Measurements from ENCODE around the gene RABEP2. TPM values are rescaled to one million over a fixed set of nuclear protein-coding genes. Genes with fewer than 3 reads are reported as not detected.
"Not testable (repeated sequence)": the region's sequence is repeated elsewhere in the genome, so short reads cannot be mapped to it uniquely, and the experiment has no call there.

Gene RABEP2
- total RNA-seq, 2 experiments from 2014 or later = 15.4 to 17.0 TPM

DNA sequence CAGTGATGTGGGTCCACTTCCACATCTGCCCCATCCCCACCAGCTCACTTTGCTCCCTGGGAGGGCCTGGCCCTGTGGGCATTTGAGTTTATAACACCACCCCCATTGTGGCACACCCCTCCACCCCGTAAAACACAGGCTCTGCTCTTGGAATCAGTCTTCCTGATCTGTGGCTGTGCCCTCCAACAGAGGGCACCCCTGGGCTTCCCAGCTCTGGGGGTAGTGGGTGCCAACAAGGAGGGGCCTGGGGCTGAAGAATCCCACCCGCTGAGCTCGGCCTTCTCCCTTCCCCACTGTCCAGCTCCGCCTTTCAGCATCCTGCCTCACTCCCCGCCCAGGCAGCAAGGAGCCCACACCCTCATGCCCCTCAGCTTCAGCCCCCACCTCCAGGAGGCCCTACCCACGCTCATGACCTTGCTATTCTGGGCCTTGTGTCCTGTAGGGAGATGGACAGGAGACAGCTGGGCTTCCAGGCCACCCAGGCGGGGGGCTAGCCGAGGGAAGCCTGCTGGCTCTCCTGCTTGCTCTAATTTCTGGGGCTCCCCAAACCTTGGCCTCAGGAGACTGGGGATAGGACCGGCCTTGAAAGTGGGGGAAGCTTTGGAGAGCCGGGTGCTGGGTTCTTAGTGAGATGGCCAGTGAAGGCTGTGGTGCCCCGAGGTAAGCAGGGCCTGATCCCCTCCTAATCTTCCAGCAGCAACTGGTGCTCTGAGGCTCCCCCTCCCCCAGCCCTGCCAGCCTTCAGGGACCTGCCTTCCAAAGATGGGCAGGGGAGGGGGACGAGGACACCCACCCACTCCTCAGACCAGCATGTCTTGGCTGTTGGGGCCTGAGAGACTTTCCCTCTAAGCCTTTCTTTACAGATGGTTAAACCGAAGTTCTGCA, 49.7 kb downstream of the RABEP2 start:
- POLR2A ChIA-PET = no interaction called here
- CTCF ChIA-PET = interaction anchor here (1.3 to 5.3 kb wide), 2 partner anchors 11 to 69 kb away, joined by 3 to 28 read pairs; no protein-coding TSS in a partner anchor

DNA sequence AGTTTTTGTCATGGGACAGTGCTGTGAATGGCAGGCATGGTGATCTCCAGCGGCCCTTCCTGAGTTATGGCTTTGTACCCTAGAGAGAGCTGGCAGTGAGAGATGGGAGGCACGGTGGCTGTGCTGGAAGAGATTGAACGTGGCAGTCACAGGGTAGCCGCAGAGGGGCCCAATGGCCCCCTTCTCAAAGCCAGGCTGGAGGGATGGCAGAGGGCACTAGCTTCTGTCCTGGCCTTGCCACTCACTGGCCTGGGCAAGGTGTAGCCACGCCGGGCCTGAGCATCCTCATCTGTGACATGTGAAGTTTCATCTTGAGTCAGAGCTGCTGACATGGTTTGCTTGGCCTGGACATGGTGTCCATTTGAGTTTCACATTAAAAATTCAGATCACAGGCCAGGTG, 50.6 kb downstream of the RABEP2 start:
- POLR2A ChIA-PET = interaction anchor here (0.5 kb wide), 1 partner anchor 66 kb away, joined by 12 read pairs; no protein-coding TSS in a partner anchor
- CTCF ChIA-PET = interaction anchor here (0.5 to 5.3 kb wide), 6 partner anchors 9 to 70 kb away, joined by 3 to 28 read pairs (median 4); no protein-coding TSS in a partner anchor

DNA sequence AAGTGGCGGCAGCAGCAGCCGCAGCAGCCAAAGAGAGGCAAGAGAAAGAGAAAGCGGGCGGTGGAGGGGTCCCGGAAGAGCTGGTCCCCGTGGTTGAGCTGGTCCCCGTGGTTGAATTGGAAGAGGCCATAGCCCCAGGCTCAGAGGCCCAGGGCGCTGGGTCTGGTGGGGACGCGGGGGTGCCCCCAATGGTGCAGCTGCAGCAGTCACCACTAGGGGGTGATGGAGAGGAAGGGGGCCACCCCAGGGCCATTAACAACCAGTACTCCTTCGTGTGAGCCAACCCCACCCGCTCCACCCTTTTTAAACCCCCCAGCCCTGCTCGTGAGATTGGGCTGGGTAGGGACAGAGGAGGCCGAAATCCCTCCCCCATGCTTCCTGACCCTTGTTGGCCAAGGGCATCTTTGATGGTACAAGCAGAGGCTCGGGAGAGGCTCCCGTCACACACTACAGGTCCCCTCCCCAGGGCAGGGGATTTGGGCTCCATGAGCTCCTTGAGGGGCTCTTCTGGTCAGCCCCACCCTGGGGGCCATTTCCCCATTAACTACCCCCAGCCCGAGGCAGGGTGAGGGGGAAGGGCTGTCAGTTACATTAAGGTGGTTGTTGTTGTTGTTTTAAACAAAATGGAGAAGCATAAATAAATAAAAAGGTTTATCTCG, 51.4 kb downstream of the RABEP2 start:
- ChIA-PET CTCF (interaction anchor here (0.5 to 5.3 kb wide), 7 partner anchors 9 to 71 kb away, joined by 3 to 28 read pairs (median 4); no protein-coding TSS in a partner anchor), POLR2A (interaction anchor here (1.3 kb wide), 1 partner anchor 11 kb away, joined by 4 read pairs; no protein-coding TSS in a partner anchor)

DNA sequence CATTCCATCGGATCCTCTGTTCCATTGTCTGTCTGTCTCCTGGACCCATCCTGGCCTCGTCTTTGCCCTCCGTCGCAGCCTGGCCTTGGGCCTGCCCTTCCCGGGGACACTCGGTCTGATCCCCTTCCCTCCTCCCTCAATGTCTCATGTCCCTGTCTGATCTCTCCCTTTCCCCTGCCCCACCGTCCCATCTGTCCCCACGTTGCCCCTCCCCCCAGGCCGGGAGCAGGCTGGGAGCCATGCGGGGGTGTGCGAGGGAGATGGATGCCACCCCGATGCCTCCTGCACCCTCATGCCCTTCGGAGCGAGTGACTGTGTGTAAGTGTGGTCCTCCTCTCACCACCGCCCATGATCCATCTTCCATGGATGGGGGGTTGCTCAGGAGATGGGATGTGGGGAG, 52.1 kb downstream of the RABEP2 start:
- CTCF ChIA-PET = interaction anchor here (0.6 to 5.3 kb wide), 6 partner anchors 8 to 101 kb away, joined by 3 to 28 read pairs (median 5); no protein-coding TSS in a partner anchor
- POLR2A ChIA-PET = interaction anchor here (1.3 kb wide), 1 partner anchor 10 kb away, joined by 4 read pairs; no protein-coding TSS in a partner anchor

DNA sequence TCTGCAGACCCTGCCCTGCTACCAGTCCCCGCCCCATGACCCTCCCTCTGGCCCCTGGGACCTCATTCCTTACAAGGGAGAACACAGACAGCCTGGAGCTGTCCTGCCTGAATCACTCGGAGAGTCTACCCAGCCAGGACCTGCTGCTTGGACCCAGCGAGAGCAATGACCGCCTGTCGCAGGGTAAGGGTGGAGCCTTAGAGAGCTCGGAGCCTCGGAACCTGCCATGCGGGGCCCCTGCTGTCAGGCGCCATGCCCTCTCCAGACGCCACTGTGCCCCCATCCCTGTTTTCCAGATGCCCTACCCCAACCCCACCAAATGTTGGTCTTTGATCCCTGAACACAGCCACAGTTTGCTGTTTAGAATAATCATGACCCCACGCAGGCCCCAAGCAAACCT, 55.8 kb downstream of the RABEP2 start:
- POLR2A ChIA-PET = no interaction called here
- CTCF ChIA-PET = interaction anchor here (1.2 kb wide), 1 partner anchor 76 kb away, joined by 4 read pairs; no protein-coding TSS in a partner anchor

DNA sequence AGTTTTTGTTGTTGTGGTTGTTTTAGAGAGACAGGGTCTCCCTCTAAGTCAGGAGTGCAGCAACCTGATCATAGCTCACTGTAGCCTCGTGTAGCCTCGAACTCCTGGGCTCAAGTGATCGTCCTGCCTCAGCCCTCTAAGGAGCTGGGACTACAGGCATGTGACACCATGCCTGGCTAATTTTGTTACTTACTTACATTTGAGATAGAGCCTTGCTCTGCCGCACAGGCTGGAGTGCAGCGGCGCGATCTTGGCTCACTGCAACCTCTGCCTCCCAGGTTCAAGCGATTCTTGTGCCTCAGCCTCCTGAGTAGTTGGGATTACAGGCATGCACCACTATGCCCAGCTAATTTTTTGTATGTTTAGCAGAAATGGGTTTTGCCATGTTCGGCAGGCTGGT, 57.4 kb downstream of the RABEP2 start:
- CTCF ChIA-PET = interaction anchor here (0.6 kb wide), 1 partner anchor 106 kb away, joined by 3 read pairs; no protein-coding TSS in a partner anchor
- POLR2A ChIA-PET = not testable (repeated sequence)

DNA sequence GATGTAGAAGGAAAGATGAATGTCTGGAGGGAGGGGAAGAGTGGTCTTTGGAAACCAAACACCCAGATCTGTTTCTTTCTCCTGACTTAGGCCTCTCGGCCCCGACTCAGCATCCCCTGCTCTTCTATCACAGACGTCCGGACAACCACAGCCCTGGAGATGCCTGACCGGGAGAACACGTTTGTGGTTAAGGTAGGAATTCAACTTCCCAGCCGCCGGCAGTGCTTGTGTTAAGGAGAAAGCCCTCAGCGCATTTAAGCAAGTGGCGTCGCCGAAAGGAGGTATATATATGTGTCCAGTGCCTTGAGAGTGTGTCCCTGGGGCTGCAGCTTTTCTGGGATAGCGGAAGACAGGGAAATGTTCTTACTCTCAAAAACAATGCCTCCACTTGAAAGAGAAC, 57.8 kb downstream of the RABEP2 start:
- POLR2A ChIA-PET = no interaction called here
- CTCF ChIA-PET = interaction anchor here (0.6 kb wide), 2 partner anchors 20 to 106 kb away, joined by 3 read pairs; no protein-coding TSS in a partner anchor

DNA sequence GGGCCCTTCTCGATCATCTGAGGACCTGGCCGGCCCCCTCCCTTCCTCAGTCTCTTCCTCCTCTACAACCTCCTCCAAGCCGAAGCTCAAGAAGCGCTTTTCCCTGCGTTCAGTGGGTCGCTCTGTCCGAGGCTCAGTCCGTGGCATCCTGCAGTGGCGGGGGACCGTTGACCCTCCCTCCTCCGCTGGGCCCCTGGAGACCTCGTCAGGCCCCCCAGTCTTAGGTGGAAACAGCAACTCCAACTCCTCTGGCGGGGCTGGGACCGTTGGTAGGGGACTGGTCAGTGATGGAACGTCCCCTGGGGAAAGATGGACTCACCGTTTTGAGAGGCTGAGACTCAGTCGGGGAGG, 58.6 kb downstream of the RABEP2 start:
- CTCF ChIA-PET = interaction anchor here (0.6 to 2.4 kb wide), 2 partner anchors 12 to 388 kb away, joined by 3 to 7 read pairs; partner anchors contain the start of gene ATP2A1
- POLR2A ChIA-PET = interaction anchor here (2.8 kb wide), 1 partner anchor 43 kb away, joined by 13 read pairs; the partner anchor contains the start of gene ATXN2L

DNA sequence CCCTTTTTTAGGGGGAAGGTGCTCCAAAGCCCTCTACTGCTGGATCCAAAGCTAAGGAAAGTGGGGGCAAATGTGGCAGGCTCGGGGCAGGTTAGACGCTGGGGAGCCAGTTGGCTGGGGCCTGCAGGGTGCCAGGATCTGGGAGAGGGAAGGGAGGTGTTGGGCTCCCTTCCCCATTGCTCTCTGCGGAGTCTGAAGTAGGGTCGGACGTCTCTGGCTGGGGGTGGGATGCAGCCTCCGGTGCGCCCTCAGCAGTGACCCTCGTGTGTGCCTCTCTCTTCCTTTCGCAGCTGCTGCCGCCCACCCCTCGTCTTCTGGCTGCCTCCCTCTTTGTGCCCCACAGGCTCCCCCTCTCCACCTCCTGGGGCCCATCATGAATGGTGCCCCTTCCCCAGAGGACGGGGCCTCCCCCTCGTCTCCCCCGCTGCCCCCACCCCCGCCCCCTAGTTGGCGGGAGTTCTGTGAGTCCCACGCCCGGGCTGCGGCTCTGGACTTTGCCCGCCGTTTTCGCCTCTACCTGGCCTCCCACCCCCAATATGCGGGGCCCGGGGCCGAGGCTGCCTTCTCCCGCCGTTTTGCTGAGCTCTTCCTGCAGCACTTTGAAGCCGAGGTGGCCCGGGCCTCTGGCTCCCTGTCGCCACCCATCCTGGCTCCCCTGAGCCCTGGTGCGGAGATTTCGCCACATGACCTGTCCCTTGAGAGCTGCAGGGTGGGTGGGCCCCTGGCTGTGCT, 59.1 kb downstream of the RABEP2 start:
- ChIA-PET POLR2A (interaction anchor here (1.2 to 2.8 kb wide), 2 partner anchors 43 to 86 kb away, joined by 3 to 13 read pairs; partner anchors contain the start of gene ATXN2L), CTCF (interaction anchor here (0.6 to 2.4 kb wide), 5 partner anchors 8 to 388 kb away, joined by 3 to 7 read pairs (median 5); partner anchors contain the start of genes ATP2A1 and ATXN2L)

DNA sequence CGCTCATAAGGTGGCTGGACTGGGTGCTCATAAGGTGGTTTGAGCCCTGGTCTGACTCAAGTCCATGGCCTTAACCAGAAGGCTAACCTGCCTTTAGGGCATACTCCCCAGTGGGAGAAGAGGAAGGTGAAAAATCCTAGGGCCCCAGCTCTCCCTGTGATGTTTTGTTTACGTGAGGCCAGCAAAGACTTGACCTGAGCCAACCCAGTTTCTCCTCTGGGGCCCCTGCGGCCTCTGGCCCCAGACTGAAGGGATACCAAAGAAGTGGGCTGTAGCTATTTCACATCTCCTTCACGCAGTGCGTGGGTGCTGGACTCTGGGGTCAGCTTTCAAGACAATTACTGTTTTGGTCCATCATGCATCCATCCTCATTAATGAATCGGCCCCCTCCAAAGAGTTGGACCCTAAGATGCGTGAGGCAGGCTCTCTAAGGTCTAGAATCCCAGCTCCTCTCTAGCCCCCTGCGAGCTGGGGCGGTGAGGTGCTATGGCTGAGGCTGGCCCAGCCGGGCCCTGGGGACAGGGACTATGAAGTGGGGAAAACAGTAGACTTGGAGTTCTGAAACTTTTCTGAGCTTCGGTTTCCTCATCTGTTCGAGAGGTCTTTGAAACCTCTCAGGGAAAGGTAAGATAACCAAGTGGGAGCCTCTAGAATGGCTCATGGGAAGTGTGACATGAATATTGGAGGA, 59.9 kb downstream of the RABEP2 start:
- POLR2A ChIA-PET = interaction anchor here (1.1 to 2.8 kb wide), 3 partner anchors 14 to 87 kb away, joined by 3 to 13 read pairs (median 3); partner anchors contain the start of gene ATXN2L
- CTCF ChIA-PET = interaction anchor here (0.6 to 3.3 kb wide), 8 partner anchors 8 to 80 kb away, joined by 3 to 11 read pairs (median 4); partner anchors contain the start of genes ATP2A1 and ATXN2L

DNA sequence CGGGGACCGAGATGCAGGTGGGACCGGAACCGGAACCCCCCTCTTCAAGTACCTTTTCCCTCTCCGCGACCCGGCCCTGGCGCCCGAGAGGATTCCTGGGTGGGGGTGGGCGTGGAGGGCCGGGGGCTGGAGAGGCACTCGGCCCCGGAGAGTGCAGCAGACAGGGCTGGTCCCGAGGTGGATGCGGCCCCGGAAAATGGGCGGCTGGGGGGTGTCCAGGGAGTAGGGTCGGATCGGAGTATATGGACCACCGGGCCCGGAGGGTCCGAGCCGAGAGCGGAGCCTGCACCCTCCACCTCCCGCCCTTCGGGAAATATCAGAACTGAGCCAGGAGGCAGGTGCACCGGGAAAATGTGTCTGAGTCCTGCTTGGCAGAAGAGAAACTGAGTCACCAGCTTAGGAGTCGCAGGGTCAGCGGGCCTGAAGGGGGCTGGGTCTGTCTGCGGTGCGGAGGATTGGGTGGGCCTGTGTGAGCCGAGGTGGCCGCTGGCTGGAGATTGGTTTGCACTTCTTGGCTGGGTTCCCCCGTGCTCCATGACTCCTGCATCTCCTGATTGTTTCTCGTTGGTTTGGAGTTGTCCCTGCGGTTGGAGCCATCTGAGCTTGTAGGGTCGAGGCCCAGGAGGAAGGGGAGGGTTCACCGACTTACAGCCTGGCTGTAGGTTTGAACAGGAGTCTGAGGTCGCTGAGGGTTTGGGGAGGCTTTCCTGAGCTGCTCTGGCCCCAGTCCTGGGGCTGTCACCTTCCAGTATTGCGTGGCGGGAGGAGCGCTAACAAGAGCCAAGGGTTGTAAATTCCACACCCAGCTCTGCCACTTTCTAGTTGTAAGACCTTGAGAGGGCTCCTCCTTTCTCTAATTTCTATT, 60.9 kb downstream of the RABEP2 start:
- POLR2A ChIA-PET = interaction anchor here (1.1 to 2.8 kb wide), 5 partner anchors 15 to 88 kb away, joined by 3 to 29 read pairs (median 8); partner anchors contain the start of genes ATXN2L, RABEP2 and TUFM
- CTCF ChIA-PET = interaction anchor here (0.6 to 3.3 kb wide), 11 partner anchors 9 to 87 kb away, joined by 3 to 11 read pairs (median 4); partner anchors contain the start of genes ATP2A1, NFATC2IP and TUFM

DNA sequence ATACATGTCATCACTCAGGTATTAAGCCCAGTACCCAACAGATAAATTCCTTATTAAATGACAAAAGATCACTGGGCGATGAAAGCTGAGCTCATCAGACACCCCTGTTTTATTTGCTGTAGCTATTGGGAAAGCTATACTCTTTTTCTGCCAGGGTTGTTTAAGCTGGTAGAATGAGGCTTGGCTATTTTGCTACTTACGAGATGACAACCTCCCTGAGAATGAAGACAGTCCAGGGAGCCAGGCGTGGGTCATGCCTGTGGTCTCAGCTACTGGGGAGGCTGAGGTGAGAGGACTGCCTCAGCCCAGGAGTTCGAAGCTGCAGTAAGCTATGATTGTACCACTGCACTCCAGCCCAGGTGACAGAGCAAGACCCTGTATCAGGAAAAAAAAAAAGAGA, 65.7 kb downstream of the RABEP2 start:
- CTCF ChIA-PET = interaction anchor here (0.6 to 1.1 kb wide), 2 partner anchors 12 to 40 kb away, joined by 3 read pairs; no protein-coding TSS in a partner anchor
- POLR2A ChIA-PET = no interaction called here

DNA sequence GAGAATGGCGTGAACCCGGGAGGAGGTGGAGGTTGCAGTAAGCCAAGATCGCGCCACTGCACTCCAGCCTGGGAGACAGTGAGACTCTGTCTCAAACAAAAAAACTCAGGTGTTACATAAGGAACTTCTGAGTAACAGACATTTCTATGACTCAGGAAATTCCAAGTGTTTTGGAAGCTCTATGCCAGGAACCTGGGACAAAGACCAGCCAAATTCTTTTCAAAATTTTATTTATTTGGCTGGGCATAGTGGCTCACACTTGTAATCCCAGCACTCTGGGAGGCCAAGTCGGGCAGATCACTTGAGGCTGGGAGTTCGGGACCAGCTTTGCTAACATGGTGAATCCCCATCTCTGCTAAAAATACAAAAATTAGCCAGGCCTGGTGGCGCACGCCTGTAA, 66.6 kb downstream of the RABEP2 start:
- POLR2A ChIA-PET = no interaction called here
- CTCF ChIA-PET = interaction anchor here (1.1 kb wide), 1 partner anchor 11 kb away, joined by 3 read pairs; no protein-coding TSS in a partner anchor

All from activated CD8-positive, alpha-beta memory T cell treated with anti-CD3 and anti-CD28 coated beads for 36 hours (primary cell).